22Rv1 (cell line): ENCODE measurements around the gene CXorf49B.
"Not testable (repeated sequence)": the region's sequence is repeated elsewhere in the genome, so short reads cannot be mapped to it uniquely, and the experiment has no call there.

Source experiments
- CTCF ChIP-seq: fragments of 450-650 bp; IDR thresholded peaks from 2 replicates; pipeline ENCODE4 v1.5.1; 2017; ENCODE audit warnings: mild to moderate bottlenecking
- ZFX ChIP-seq: fragments of 450-650 bp; IDR thresholded peaks from 2 replicates; pipeline ENCODE4 v1.6.1; 2017; ENCODE audit warnings: antibody characterized with exemption, borderline replicate concordance

GRCh38 chrX:71716323-71716722 lies 46.8 kb upstream of the CXorf49B start:
- not testable (repeated sequence) for TF ChIP-seq CTCF, ZFX
